C4-2B (cell line): ENCODE data around the gene MBTD1.
"Not testable (repeated sequence)": the region's sequence is repeated elsewhere in the genome, so short reads cannot be mapped to it uniquely, and the experiment has no call there.

Source experiments
- H3K27ac ChIP-seq: fragments of 450-650 bp; 2 replicates; pipeline ENCODE4 v1.5.1; 2017
- CTCF ChIP-seq: fragments of 450-650 bp; conservative IDR thresholded peaks from 2 replicates; pipeline ENCODE4 v1.5.1; 2017; ENCODE audit warnings: mild to moderate bottlenecking
- ZFX ChIP-seq: fragments of 450-650 bp; IDR thresholded peaks from 2 replicates; pipeline ENCODE4 v1.6.1; 2017

Gene MBTD1

DNA sequence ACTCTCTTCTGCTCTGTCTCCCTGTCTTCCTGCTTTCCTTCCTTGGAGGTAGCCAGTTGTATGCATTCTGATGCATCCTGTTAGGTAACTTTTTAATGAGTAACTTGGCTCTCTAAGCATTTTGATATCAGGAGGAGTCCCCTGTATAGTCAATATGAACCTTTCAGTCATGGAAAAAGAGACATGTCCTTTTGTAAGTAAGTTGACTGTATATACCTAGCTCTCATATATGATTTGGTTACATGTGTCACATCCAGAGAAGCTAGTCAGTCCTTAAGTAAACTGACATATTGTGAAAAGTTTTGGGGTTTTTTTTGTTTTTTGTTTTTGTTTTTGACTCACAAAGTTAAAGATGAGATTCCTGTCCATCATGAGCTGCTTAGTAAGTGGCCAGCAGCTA, 19.3 kb upstream of the MBTD1 start:
- H3K27ac ChIP-seq, result no peak overlapping the region
- TF ChIP-seq CTCF, result no peak
- TF ChIP-seq ZFX, result no peak

DNA sequence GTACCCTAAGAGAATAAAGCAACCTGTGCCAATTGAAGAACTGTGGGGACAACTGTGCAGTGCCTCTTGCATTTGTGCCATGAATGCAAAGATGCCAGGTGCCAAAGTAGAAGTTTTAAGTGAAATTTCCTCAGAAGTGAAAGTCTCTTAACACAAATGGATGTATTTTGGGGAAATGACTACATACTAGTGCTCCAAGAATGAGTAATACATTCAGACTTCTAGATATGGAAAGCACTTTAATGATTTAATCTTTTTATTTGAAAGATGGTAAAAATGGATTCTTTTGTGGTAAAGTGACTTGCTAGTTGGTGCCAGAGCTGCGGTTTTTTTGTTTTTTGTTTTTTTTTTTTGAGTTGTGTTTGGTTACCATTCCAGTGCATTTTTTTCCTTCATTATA, 15.5 kb upstream of the MBTD1 start:
- no peak for TF ChIP-seq ZFX
- no peak for TF ChIP-seq CTCF
- H3K27ac ChIP-seq, result no peak overlapping the region

- H3K27ac ChIP-seq, result no peak overlapping the region
- TF ChIP-seq CTCF (no peak), ZFX (no peak)
Measured at GRCh38 chr17:51272812-51273211, 13.0 kb upstream of the MBTD1 start.

DNA sequence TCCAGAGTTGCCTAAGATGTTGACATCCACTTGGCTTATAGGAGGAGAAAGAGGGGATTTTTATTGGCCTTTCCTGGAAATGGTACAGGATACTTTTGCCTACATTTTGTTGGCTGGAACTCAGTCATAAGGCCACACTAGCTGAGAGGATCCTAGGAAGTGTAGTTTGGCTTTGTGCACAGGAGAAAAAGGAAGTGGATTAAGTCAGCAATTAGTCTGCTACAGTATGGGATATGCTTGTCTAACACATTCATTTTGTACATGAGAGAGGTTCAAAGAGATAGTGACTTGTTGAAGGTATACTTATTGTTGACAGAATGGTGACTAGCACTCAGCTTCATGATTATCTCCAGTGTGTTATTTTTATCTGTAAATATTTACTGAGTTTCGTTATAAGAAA, 10.8 kb upstream of the MBTD1 start:
- TF ChIP-seq CTCF (no peak), ZFX (no peak)
- H3K27ac ChIP-seq, result no peak overlapping the region

DNA sequence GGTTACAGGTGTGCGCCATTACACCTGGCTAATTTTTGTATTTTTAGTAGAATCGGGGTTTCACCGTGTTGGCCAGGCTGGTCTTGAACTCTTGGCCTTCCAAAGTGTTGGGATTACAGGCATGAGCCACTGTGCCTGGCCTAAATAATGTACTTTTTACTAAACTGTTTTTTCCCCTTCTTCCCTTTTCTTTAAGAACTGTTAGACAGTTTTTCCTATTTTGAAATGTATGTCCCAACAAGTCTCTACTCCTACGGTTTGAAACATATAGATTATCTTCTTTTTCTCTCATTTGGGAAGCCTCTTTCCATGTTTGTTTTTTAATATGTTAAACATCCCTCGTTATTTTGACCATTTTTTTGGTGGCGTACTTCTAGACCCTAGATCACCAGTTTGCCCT, 10.1 kb upstream of the MBTD1 start:
- TF ChIP-seq CTCF, result no peak
- no peak for TF ChIP-seq ZFX
- no peak overlapping the region for H3K27ac ChIP-seq

- H3K27ac ChIP-seq, result not testable (repeated sequence)
Measured at GRCh38 chr17:51264466-51264865, 4.6 kb upstream of the MBTD1 start.

GRCh38 chr17:51263006-51263405, 3.2 kb upstream of the MBTD1 start:
- no peak overlapping the region for H3K27ac ChIP-seq
- TF ChIP-seq CTCF (no peak), ZFX (no peak)

- H3K27ac ChIP-seq, result peak overlapping the region; percentile 87
Measured at GRCh38 chr17:51261024-51261963, 1.4 kb upstream of the MBTD1 start.

More at GRCh38 chr17:51261024-51261963, 1.4 kb upstream of the MBTD1 start:
- TF ChIP-seq ZFX, result peak; percentile 62; the same call in 1 of the 2 replicates
- TF ChIP-seq CTCF, result no peak
